Mucosa of descending colon (tissue), 3 donors: ENCODE results near the gene FAM83E. TPM values are rescaled to one million over a fixed set of nuclear protein-coding genes. Genes with fewer than 3 reads are reported as not detected.

ENCODE experiments used
- ATAC-seq: fragments of 200-7000 bp; cut with Tn5 transposase; one replicate; pipeline ENCODE4 v1.9.1; 2020; ENCODE audit warnings: mild to moderate bottlenecking, moderate library complexity
- DNase-seq, 3 donors: peaks; one replicate each; pipeline ENCODE4 v3.0.0-alpha.2; 2020
- H3K36me3 ChIP-seq: fragments of 200-600 bp; one replicate; pipeline ENCODE4 v1.8.0; 2021; ENCODE audit warnings: low read depth, mild to moderate bottlenecking
- H3K4me1 ChIP-seq: fragments of 200-600 bp; one replicate; pipeline ENCODE4 v1.8.0; 2021; ENCODE audit warnings: low read depth, mild to moderate bottlenecking
- H3K4me3 ChIP-seq: fragments of 200-600 bp; one replicate; pipeline ENCODE4 v1.8.0; 2021; ENCODE audit warnings: mild to moderate bottlenecking
- H3K9me3 ChIP-seq: fragments of 200-600 bp; one replicate; pipeline ENCODE4 v1.8.0; 2021; ENCODE audit warnings: mild to moderate bottlenecking
- CTCF ChIP-seq: fragments of 200-600 bp; IDR thresholded peaks from one replicate; pipeline ENCODE4 v1.8.0; 2022; ENCODE audit warnings: antibody characterized with exemption, mild to moderate bottlenecking
- intact Hi-C, 2 donors: fragments of 100-400 bp; cut with DNase I in 1 of 2; cut with micrococcal nuclease in 1 of 2; formaldehyde crosslinking; loops; one replicate each; pipeline versions ENCODE4 v1.11.0 to v1.11.1; 2022; cut with DNase I, micrococcal nuclease
- total RNA-seq, 3 donors: library from RNA; stranded (reverse); fragmentation: NEBNext Ultra II Directional in 2 of 3; extraction: Animal tissue kit (Norgen Biotek cat#: 25700) in 2 of 3; gene quantifications; one replicate each; pipeline versions ENCODE4 v1.2.1 to v1.2.4, GENCODE V29; 2021 to 2023
- donor health status: DM: no; HTN: no; CAD: no; lungs with moderate emphysema.
- donor health status: DM: no; HTN: no; CAD: no.
- donor health status: DM: no; HTN: yes; CAD: no.

Gene FAM83E
- total RNA-seq, 3 donors from 2014 or later = 97.8 to 180 (median 175) TPM

GRCh38 chr19:48575931-48576622, 38.8 kb downstream of the FAM83E start:
- intact Hi-C loops = no loop called here
- peaks cover 4% of the 10 kb centered on the region for H3K4me1 ChIP-seq
- no peak overlapping the region for H3K4me3 ChIP-seq
- ATAC-seq (no peak), DNase-seq (no peak)
- H3K36me3 ChIP-seq = no peaks in the 10 kb centered on the region
- H3K9me3 ChIP-seq = no peaks in the 10 kb centered on the region
- no peak for TF ChIP-seq CTCF

DNA sequence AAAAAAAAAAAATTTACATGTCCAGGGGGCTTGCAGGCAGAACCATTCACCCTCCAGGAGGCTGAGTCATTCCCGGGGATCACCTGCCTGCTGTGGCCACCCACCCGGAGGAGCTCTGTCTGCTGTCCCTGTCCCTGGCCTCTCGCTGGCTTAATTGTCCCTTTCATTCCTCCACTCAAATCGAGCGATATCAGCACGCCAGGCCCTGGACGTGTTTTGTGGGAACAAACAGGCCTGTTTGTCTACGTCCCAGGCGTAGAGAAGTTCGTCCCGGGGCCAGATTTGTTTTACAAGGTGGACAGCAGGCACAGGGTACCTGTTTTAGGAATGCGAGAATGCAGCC, 41.7 kb downstream of the FAM83E start:
- DNase-seq (no peak), ATAC-seq (no peak)
- no peak for TF ChIP-seq CTCF
- H3K4me3 ChIP-seq = no peak overlapping the region
- no peaks in the 10 kb centered on the region for H3K36me3 ChIP-seq
- no peaks in the 10 kb centered on the region for H3K4me1 ChIP-seq
- H3K9me3 ChIP-seq = no peaks in the 10 kb centered on the region
- intact Hi-C loops = no loop called here

GRCh38 chr19:48571378-48572162, 43.3 kb downstream of the FAM83E start:
- intact Hi-C loops = no loop called here
- TF ChIP-seq CTCF = no peak
- H3K4me3 ChIP-seq = no peak overlapping the region
- no peaks in the 10 kb centered on the region for H3K36me3 ChIP-seq
- no peak for DNase-seq
- H3K9me3 ChIP-seq = no peaks in the 10 kb centered on the region
- no peak for ATAC-seq
- H3K4me1 ChIP-seq = no peaks in the 10 kb centered on the region

DNA sequence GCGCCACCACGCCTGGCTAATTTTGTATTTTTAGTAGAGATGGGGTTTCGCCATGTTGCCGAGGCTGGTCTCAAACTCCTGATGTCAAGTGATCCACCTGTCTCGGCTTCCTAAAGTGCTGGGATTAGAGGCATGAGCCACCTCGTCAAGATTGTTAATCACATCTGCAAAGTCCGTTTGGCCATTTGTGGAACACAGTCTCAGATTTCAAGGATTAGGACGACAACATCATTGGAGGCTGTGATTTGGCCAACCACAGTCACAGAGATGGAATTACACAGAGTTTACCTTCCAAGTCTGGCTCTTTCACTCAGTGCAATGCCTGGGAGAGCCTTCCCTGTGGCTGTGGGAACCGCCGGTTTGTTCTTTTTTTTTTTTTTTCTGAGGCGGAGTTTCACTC, 45.1 kb downstream of the FAM83E start:
- no peak for TF ChIP-seq CTCF
- no peak for DNase-seq
- H3K4me1 ChIP-seq = no peaks in the 10 kb centered on the region

DNA sequence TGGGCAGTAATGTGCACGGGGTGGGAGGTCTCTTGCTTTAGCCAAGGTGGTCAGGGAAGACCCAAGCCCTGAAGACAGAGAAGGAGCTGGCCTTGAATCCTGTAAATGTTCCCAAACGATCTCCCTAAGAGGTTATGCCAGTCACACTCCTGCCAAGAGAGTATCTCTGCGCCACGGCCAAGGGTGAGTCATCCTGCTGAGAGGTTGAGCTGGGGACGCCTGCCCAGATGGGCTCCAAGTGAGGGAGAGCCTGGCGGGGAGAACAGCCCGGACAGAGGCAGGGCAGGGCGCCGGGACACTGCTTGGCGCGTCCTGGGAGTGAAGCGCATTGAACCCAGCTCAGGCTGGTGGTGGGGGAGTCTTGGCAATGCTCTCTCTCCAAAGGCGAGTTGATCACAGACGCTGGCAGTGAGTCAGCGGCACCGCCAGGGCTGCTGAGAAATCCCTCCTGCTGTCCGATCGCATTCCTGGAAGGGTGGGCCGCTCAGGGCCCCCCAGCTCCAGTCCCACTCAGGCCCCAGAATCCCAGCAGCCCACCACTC, 46.5 kb downstream of the FAM83E start:
- Histone ChIP-seq H3K4me3 (no peak overlapping the region), H3K36me3 (no peaks in the 10 kb centered on the region), H3K9me3 (no peaks in the 10 kb centered on the region), H3K4me1 (no peaks in the 10 kb centered on the region)
- ATAC-seq (peak; percentile 92), DNase-seq (peak; percentile 64 to 78 (median 69))
- intact Hi-C loops = no loop called here
- TF ChIP-seq CTCF = no peak

More for the DNA sequence above, 45.1 kb downstream of the FAM83E start:
- Histone ChIP-seq H3K4me3 (no peak overlapping the region), H3K36me3 (no peaks in the 10 kb centered on the region), H3K9me3 (no peaks in the 10 kb centered on the region)
- ATAC-seq = no peak
- intact Hi-C loops = no loop called here
